ENCODE results near the gene FAM131A.
"Not testable (repeated sequence)": the region's sequence is repeated elsewhere in the genome, so short reads cannot be mapped to it uniquely, and the experiment has no call there.

FAM131A gene

DNA sequence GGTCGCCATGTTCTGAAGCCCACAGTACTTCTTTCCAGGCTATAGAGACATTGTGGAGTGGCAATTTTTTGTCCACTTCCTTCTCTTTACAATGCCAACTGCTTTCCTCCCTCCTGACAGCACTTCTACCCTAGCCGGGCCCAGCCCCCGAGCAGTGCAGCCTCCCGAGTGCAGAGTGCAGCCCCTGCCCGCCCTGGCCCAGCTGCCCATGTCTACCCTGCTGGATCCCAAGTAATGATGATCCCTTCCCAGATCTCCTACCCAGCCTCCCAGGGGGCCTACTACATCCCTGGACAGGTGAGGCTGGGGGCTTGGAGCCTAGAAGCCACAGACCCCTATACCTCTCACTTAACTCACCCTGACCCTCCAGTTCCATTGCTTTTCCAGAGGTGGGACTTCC is 20.2 kb upstream of the FAM131A start:
- no peak for DNase-seq

DNA sequence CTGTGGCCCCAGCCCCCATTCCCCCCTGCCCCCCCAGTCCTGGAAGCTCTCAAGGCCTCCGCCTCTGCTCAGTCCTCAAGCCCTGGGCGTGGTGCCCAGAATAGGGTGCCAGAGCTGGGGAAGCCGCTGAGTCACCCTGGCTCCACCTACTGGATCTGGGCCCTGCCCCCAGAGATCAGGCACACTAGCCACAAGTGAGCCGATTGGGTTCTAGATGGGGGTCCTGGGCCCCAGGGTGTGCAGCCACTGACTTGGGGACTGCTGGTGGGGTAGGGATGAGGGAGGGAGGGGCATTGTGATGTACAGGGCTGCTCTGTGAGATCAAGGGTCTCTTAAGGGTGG is 17.3 kb upstream of the FAM131A start:
- DNase-seq, result peak; percentile 85

DNA sequence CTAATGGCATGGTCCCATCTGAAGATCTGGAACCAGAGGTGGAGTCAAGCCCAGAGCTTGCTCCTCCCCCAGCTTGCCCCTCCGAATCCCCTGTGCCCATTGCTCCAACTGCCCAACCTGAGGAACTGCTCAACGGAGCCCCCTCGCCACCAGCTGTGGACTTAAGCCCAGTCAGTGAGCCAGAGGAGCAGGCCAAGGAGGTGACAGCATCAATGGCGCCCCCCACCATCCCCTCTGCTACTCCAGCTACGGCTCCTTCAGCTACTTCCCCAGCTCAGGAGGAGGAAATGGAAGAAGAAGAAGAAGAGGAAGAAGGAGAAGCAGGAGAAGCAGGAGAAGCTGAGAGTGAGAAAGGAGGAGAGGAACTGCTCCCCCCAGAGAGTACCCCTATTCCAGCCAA is 15.7 kb upstream of the FAM131A start:
- DNase-seq, result no peak

DNA sequence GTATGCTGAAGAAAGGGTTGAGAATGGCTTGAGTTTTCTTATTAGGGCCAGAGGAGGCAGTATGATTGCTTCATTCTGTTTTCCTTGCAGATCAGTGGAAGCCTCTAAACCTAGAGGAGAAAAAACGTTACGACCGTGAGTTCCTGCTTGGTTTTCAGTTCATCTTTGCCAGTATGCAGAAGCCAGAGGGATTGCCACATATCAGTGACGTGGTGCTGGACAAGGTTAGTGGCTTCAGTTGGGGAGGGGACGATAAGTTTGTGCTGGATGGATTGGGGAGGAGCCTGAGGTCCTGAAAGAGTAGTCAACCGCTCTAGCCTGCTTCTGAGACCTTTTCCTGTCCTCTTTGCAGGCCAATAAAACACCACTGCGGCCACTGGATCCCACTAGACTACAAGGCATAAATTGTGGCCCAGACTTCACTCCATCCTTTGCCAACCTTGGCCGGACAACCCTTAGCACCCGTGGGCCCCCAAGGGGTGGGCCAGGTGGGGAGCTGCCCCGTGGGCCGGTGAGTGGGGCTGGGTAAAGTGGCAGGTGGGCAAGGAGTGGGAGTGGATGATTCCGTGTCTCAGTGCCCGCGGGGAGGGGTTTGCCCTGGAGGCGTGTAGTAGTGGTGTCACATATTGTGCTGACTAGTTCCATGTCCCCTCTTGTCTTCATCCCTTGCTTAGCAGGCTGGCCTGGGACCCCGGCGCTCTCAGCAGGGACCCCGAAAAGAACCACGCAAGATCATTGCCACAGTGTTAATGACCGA is 14.5 kb upstream of the FAM131A start:
- no peak for DNase-seq

- no peak for DNase-seq
These were observed 13.7 kb upstream of the FAM131A start for GRCh38 chr3:184323696-184324095.

GRCh38 chr3:184325269-184325668 is 12.1 kb upstream of the FAM131A start:
- no peak for DNase-seq

DNA sequence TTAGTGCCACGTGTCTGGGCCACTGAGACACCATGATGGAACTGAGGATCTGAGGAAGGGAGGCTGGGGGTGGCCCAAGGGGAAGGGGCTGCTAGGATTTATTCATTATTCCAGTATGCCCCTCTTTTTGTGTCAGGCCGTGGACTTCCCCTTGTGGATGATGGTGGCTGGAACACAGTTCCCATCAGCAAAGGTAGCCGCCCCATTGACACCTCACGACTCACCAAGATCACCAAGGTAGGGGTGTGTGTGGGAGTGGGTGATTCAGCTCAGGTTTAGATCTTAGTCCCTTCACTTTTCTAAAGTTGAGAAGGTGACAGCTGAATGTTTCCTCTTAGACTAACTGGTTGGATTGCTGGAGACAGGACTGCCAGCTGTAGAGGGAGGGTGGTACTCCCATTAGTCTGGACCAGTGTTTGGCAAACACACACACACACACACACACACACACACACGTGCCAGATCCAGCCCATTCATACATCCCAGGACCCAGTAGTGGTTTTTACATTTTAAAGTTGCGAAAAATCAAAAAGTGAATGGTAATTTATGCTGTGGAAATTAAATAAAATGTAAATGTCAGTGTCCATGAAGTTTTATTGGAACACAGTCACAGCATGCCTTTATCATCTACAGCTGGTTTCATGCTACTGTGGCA is 11.6 kb upstream of the FAM131A start:
- DNase-seq, result no peak

DNA sequence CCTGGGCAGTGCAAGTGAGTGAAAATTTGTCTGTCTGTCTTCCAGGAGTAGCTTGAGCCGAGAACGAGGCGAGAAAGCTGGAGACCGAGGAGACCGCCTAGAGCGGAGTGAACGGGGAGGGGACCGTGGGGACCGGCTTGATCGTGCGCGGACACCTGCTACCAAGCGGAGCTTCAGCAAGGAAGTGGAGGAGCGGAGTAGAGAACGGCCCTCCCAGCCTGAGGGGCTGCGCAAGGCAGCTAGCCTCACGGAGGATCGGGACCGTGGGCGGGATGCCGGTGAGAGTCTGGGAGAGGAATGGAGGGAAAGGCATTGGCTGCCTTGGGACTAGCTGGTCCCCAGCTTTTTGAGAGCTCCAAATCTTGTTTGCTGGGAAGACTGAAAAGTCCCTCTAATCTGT is 10.2 kb upstream of the FAM131A start:
- DNase-seq, result no peak

GRCh38 chr3:184328516-184328915 is 8.9 kb upstream of the FAM131A start:
- DNase-seq, result no peak

- no peak for DNase-seq
These were observed 4.9 kb upstream of the FAM131A start for GRCh38 chr3:184332370-184333090.

DNA sequence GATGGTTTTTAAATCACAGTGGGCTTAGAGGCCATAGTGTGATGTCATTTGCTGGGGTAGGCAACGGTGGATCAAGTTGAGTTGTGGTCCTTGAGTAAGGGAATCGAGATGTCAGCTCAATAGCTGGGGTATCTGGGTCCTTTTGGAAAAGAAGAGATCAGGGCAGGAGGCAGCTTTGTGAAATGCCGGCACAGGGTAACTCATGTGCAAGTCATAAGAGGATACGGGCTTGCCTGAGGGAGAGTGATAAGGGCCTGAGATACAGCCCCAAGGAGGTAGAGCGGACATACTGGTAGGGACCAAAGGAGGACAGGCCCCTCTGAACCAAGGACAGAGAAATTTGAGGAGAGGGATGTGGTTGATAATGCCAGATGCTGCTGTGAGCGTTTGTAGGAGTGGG is 4.2 kb upstream of the FAM131A start:
- DNase-seq, result no peak

- no peak for DNase-seq
These were observed 3.7 kb upstream of the FAM131A start for GRCh38 chr3:184333700-184334099.

- no peak for DNase-seq
These were observed 2.8 kb upstream of the FAM131A start for GRCh38 chr3:184334470-184335158.

- DNase-seq, result no peak
These were observed 2.1 kb upstream of the FAM131A start for GRCh38 chr3:184335291-184335660.

DNA sequence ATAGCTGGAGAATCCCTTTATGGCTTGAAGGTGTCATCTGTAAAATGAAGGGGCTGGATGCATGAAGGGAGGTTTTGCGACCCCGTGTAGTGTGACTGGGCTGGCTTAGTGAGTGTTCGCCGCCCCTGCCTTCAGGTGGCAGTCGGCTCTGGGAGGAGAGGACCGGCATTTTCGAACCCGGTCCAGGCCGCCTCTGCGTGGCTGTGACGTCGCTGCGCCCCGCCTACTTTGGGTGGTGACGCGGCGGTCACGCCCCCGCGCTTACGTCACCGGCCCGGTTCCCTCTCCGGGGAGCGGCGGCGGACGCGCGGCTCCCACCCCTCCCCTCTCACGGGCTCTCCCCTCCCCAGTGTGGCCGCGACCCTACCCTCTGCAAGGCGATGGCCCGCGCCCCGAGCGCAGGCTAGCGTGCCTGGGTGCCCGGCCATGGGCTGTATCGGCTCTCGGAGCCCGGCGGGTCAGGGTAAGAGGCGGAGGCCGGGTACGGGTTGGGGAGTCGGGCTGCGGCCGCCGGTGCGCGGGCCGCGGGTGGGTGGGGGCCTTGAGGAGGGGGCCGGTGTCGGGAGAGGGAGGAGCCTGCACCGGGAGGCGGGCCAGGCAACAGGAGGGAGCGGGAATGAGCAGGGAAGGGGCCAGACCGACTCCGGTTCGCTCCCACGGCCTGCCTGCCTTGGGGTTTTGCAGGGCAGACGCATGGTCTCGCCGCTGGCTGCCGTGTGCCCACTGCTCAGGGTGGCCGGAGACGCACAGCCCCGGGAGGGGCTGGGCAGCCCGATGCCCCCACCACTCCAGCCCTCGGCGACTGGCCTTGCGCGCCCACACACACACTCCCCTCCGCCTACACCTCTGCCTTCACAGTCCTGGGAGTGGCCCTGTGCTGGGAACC is 1.5 kb upstream of the FAM131A start:
- peak; percentile 94 for DNase-seq

DNA sequence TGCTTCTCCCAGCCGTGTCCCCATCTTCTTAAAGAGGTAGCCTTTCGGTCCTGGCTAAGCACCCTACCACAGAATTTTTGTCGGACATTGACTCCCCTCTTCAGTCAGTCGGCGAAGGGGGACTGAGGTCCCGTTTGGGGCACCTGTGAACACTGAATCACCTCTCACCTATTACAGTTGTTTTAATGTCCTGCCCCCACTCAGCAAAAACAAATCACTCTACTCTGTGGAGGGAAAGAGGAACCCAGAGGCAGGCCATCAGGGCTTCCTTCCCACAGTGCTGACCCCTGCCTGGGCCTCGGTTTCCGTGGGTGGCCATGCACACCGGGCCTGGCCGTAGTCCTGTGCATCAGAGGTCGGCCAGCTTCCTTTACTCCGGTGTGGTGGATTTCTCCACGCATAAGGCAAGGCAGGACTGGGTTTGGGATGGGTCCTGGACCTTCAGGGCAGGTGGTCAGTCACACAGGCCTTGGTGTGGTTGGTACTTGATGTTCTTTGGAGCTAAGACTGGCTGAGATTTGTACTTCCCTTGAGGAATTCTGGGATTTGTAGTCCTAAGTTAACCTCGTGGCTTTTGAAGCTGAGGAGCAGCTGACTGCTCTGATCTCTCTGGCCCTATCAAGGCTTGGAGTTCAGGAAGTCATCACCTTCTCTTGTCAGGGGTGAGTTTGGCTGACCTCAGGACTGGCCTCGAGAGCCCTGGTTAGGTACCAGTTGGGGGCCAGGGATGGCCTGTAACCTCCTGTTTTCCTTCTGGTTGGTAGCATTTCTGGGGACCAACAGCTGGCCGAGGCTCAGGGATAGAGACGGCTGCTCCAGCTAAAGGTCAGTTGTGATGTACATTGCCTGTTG is 627 bp upstream of the FAM131A start:
- peak; percentile 66 for DNase-seq

GRCh38 chr3:184337981-184338380 is 581 bp downstream of the FAM131A start:
- DNase-seq, result no peak

DNA sequence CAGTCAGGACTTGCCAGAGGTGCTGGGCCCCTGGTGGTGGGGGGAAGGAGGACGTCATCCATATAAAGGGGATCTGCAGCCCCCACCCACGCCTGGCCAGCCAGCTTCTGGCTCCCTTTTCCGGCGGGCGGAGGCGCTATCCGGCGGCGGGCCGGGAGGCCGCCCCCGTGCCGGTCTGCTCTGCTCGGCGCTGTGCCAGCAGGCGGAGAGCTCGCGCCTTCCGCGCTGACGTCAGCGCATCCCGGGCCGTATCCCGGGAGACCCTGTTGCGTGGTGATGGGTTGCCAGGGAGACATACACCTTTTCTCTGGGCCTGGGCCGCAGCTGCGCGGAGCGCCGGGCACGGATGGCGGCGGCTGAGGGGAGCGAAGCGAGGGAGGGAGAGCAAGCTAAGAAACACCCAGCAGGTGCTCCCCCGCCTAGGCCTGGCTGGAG is 1.1 kb downstream of the FAM131A start:
- DNase-seq, result peak; percentile 92

DNA sequence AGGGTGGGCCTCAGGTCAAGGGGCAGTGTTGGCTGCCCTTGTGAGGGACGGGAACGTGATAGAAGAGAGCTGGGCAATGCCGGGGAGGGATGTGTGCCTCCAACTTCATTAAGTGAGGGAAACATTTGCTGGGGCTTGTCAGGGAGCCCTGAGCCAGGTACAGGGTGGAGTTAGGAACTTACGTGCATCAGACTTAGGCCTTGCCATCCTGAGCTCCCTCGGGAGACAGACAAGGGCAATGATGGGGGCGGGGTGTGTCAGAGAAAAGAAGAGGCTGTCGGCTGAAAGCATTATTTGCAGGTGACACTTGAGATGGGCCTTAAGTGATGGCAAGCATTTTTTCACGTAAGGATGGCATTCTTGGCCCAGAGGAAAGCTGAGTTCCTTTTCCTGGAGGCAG is 1.6 kb downstream of the FAM131A start:
- no peak for DNase-seq

GRCh38 chr3:184339451-184340135 is 2.2 kb downstream of the FAM131A start:
- DNase-seq, result not testable (repeated sequence)

DNA sequence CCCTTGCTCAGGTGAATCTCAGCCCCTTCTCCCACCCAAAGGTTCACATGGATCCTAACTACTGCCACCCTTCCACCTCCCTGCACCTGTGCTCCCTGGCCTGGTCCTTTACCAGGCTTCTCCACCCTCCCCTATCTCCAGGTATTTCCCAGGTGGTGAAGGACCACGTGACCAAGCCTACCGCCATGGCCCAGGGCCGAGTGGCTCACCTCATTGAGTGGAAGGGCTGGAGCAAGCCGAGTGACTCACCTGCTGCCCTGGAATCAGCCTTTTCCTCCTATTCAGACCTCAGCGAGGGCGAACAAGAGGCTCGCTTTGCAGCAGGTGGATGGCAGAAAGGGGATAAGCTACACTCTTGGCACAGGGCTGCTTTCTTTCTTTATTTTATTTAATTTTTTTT is 4.5 kb downstream of the FAM131A start:
- no peak for DNase-seq
